Epithelial cell of proximal tubule (primary cell): ENCODE measurements around the gene SYNGAP1. TPM values are rescaled to one million over a fixed set of nuclear protein-coding genes. Genes with fewer than 3 reads are reported as not detected.

Experiments used
- DNase-seq: peaks from one replicate; pipeline ENCODE4 v3.0.0-alpha.2; 2011; ENCODE audit warnings: low read depth
- H3K4me3 ChIP-seq: 2 replicates; pipeline ENCODE4 v1.5.1; 2011; ENCODE audit warnings: low read depth, mild to moderate bottlenecking, low read length
- total RNA-seq: library from RNA; depleted of rRNA; stranded (reverse); fragments of >200 nt; gene quantifications from 2 replicates; pipeline ENCODE4 v1.2.3, GENCODE V29; 2015
- TF ChIP-seq, protein P1 (sequence below): conservative IDR thresholded peaks from 2 replicates; pipeline ENCODE4 v1.5.1; 2012; ENCODE audit warnings: low read depth, mild to moderate bottlenecking, low read length

SYNGAP1 gene
- total RNA-seq, 1 donor from 2014 or later = 2.3 TPM

DNA sequence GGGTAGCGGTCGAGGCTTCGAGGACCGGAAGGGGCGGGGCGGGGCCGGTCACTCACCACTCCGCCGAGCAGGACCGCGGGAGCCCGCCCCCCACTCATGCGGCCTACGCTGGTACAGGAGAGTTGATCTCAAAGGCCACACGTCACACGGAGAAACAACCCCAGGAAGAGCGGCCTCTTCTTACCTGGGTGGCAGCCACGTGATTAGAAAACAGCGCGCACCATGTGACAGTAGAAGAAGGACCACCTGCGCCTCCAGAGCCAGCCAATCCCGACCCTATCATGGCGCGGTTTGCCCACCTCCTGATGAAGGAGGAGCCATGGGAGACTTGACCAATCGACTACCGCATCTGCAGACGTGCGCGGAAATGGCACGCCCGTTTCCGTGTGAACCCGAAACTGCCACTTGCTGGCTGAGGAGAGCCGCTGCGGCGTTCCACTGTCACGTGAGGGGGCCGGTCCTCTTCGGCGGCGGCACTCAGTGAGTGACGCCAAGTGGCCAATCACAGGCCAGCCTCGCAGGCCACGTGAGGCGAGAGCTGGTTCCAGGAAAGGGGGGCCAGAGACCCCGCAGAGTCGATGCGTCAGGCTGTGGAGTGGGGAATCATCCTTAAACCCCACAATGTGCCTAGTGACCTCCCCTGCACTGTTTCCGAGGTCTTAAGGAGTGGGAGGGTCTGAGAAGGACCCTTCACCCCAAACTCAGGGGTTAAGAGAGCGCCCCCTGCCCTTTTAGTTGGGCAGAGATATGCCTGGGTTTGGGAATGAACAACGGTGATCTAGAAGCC, 1.8 kb upstream of the SYNGAP1 start, which contains the start of gene CUTA:
Gene CUTA (minus strand): TSS at position 205 of the 787 bp plus-strand sequence. CDS start 107 bp downstream, at position 98.
- peak within 1 kb of the TSS; percentile 96 for H3K4me3 ChIP-seq
- TF ChIP-seq, protein P1, sequence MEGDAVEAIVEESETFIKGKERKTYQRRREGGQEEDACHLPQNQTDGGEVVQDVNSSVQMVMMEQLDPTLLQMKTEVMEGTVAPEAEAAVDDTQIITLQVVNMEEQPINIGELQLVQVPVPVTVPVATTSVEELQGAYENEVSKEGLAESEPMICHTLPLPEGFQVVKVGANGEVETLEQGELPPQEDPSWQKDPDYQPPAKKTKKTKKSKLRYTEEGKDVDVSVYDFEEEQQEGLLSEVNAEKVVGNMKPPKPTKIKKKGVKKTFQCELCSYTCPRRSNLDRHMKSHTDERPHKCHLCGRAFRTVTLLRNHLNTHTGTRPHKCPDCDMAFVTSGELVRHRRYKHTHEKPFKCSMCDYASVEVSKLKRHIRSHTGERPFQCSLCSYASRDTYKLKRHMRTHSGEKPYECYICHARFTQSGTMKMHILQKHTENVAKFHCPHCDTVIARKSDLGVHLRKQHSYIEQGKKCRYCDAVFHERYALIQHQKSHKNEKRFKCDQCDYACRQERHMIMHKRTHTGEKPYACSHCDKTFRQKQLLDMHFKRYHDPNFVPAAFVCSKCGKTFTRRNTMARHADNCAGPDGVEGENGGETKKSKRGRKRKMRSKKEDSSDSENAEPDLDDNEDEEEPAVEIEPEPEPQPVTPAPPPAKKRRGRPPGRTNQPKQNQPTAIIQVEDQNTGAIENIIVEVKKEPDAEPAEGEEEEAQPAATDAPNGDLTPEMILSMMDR = peak; percentile 45
- peak; percentile 95 for DNase-seq

DNA sequence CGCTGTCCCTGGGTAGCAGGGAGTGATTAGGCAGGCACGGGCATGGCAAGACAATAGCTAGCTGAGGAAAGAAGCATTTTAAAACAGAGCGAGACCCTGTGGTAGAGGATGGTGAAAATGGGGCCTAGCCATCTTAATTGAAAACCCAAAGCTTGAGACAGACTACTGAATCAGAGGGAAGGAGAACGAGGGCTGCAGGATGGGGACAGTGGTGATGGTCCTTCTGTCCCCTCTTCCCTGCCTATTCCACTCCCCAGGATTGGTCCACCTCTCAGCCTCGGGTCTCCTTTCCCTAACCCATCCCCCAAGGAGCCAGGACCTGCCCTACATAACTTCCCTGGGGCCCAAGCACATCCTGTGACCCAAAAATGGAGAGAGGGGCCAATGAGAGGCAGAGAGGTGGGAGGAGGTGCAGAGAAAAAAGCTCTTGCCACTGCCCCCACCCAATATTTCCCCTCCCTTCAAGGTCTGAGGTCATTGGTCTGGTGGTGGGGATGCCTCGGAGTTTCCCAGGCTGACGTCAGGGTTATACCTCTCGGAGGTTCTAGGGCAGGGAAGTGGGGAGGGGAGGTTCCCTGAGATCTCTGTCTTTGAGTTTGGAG, 1.1 kb upstream of the SYNGAP1 start:
- TF ChIP-seq, protein P1 = no peak
- peak overlapping the region; percentile 49 for H3K4me3 ChIP-seq
- no peak for DNase-seq

DNA sequence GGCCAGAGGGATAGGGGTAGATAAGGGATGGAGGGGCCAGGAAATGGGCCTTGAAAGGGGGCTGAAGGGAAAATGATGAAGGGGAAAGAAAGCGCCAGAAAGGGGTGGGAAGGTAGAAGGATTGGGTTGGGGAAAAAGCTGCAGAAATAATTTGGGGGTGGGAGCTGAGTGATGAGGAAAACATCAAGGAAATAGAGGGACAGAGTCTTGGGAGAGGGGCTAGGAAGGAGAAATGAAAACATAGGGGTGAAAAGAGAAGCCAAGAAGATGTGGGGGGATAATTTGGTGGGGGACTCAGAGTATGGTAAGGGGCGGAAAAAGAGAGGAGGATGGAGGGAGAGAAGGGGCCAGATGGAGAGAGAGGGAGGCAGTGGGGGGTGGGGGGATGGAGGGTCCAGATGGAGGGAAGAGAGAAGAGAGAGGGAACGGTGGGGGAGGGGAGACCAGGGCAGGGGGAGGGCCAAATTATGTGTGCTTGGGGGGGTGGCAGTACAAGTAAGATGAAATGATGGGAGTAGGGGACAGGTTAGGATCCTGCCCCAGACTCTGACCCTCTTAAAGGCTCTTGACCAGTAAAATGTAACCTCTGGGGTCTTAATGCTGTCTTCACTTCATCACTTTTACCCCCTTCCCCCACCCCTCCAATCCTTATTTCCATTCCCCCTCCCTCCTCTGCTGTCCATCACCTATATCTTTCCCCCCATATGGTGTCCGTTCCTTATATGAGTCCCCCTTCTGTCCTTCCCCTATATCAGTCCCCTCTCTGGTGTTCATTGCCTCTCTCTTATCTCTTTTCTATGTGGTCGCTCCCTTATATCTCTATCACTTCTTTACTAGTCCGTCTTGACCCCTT, 852 bp downstream of the SYNGAP1 start:
- no peak overlapping the region for H3K4me3 ChIP-seq
- no peak for DNase-seq

DNA sequence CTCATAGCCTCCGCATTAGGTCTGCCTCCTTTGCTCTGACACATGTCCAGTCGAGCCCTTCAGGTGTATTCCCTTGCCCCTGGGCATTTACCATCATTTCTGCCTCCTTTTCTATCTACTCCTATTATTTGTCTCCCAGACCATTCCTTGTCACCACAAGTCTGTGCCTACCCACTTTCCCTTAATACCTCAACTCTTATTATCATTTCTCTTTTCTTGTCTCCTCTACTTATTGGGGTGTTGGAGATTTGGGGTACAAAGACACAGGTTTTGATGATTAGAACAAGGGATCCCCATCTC, 1.4 kb downstream of the SYNGAP1 start:
- no peak overlapping the region for H3K4me3 ChIP-seq
- no peak for DNase-seq
- TF ChIP-seq, protein P1 = no peak

More for the DNA sequence above, 852 bp downstream of the SYNGAP1 start:
- TF ChIP-seq, protein P1 = no peak

DNA sequence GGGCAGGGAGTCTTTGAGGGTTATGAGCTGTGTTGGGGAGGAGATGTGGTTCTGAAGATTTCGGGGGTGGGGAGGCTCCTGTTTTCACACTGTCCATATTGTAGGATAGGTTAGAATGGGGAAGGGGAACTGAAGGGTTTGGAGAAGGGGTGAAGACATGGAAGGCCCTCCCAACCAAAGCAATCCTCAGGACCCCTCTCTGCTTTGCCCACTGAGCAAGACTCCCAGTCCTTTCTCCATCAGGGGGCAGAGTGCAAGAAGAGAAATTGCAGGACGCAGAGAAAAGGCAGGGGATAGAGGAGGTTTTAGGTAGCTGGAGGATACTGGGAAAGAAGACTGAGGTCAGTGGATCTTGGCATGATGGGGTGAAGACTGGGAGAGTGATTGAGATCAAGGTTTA, 3.9 kb downstream of the SYNGAP1 start:
- H3K4me3 ChIP-seq = no peak overlapping the region
- DNase-seq = no peak
- TF ChIP-seq, protein P1 = no peak

GRCh38 chr6:33424855-33425667, 5.2 kb downstream of the SYNGAP1 start:
- TF ChIP-seq, protein P1 = no peak
- no peak for DNase-seq
- H3K4me3 ChIP-seq = peak overlapping the region; percentile 85
